ENCODE results near the gene HIGD1C. TPM values are rescaled to one million over a fixed set of nuclear protein-coding genes. Genes with fewer than 3 reads are reported as not detected.

Gene HIGD1C
- total RNA-seq, 1 experiment from 2014 or later: not detected

GRCh38 chr12:51019927-51020326 is 67.6 kb downstream of the HIGD1C start:
- peaks cover 88% of the 10 kb centered on the region for H3K79me2 ChIP-seq (ENCODE audit: low read depth)
- no peak overlapping the region for H3K27ac ChIP-seq
- H2AFZ ChIP-seq: no peak overlapping the region
- H3K27me3 ChIP-seq (ENCODE audit: insufficient read depth, low read depth): no peaks in the 10 kb centered on the region
- ChIA-PET CTCF (no interaction called here), POLR2A (ENCODE audit: unreplicated experiment) (interaction anchor here (0.6 kb wide), 1 partner anchor 14 kb away, joined by 4 read pairs; no protein-coding TSS in a partner anchor)
- no peak overlapping the region for H3K4me3 ChIP-seq
- H3K36me3 ChIP-seq (ENCODE audit: low read depth): no peaks in the 10 kb centered on the region
- TF ChIP-seq EZH2 (IDR thresholded peaks at IDR 0.05; ENCODE audit: low read depth): no peak
- no peak for TF ChIP-seq CTCF (conservative IDR thresholded peaks at IDR 0.05)
- intact Hi-C loops (cut with micrococcal nuclease; ENCODE audit: unreplicated experiment): loop anchor here (10.0 kb wide), 1 partner anchor 95 kb away; a partner anchor contains a TSS
- peaks cover 17% of the 10 kb centered on the region for H3K4me1 ChIP-seq (replicated peaks; ENCODE audit: insufficient read depth)
- H3K9me2 ChIP-seq (ENCODE audit: insufficient read depth): no peaks in the 10 kb centered on the region
- no peak for DNase-seq
- peaks cover 15% of the 10 kb centered on the region for H3F3A ChIP-seq (ENCODE audit: insufficient read depth, low read depth)
- H4K20me1 ChIP-seq (ENCODE audit: insufficient read depth): 0 out of 2 replicates have a peak, but pooled peaks cover 8% of the 10 kb centered on the region
- no TSS peak for BruUV-seq (replicated peaks)
- no peaks in the 10 kb centered on the region for H3K9me3 ChIP-seq (ENCODE audit: insufficient read depth, low read depth)
- H3K4me2 ChIP-seq: no peak overlapping the region

Other genes with a start within 250 kb of the HIGD1C start
- gene ATF1, start 188.4 kb upstream of the HIGD1C start, total RNA-seq (2021): 29.8 and 37.9 TPM in 2 replicates
- not detected in 2 replicates for gene TMPRSS12, start 109.6 kb upstream of the HIGD1C start, total RNA-seq (2021)
- gene SLC11A2, start 73.8 kb downstream of the HIGD1C start, total RNA-seq (2021): 45.7 and 49.0 TPM in 2 replicates
- gene LETMD1, start 95.8 kb downstream of the HIGD1C start, total RNA-seq (2021): 81.9 and 87.4 TPM in 2 replicates
- 19.3 and 23.1 TPM in 2 replicates for gene CSRNP2, start 131.1 kb downstream of the HIGD1C start, total RNA-seq (2021)
- 17.1 and 25.7 TPM in 2 replicates for gene TFCP2, start 220.6 kb downstream of the HIGD1C start, total RNA-seq (2021)